Suprapubic skin (tissue), 4 donors: ENCODE measurements around the gene BCS1L.

Experiments
- CTCF ChIP-seq, 2 donors: fragments of 200-600 bp in 1 of 2; fragments of 450-650 bp in 1 of 2; sonication (generic) in 1 of 2; IDR thresholded peaks; one replicate each; pipeline ENCODE4 v1.5.1; 2016 to 2019; ENCODE audit warnings: antibody characterized with exemption in 2 of 2, mild to moderate bottlenecking in 1 of 2, moderate library complexity in 1 of 2
- POLR2A ChIP-seq, 2 donors: fragments of 450-650 bp; IDR thresholded peaks; one replicate each; pipeline ENCODE4 v1.6.1; 2017; ENCODE audit warnings: antibody characterized with exemption in 2 of 2, mild to moderate bottlenecking in 2 of 2, moderate library complexity in 2 of 2
- POLR2AphosphoS5 ChIP-seq, 3 donors: sonication (generic); formaldehyde crosslinking; IDR thresholded peaks; one replicate each; pipeline ENCODE4 v1.6.1; 2017; ENCODE audit warnings: antibody characterized with exemption in 3 of 3

DNA sequence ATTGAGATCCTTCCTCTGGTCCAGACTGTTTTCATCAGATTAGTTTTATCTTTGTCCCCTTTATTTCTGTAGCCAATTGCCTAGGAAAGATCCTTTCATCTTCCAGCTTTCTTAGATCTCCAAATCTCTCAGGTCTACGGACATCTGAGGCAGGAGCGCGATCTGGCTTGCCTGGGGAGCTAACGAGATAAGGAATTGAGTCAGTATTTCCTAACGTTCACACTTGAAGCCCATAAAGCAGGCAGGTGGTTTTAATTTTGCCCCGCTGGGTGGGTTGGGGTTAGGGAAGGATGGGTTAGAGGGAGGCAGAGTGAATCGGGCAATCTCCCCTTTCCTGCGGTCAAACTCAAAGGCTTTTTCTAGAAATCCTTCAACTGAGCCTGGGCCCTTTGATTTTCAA, 50.4 kb downstream of the BCS1L start:
- TF ChIP-seq POLR2A (IDR thresholded peaks at IDR 0.05) (no peak), CTCF (IDR thresholded peaks at IDR 0.05) (no peak), POLR2AphosphoS5 (IDR thresholded peaks at IDR 0.05) (no peak)
